ENCODE data around the gene ZNF710.

The ZNF710 gene

DNA sequence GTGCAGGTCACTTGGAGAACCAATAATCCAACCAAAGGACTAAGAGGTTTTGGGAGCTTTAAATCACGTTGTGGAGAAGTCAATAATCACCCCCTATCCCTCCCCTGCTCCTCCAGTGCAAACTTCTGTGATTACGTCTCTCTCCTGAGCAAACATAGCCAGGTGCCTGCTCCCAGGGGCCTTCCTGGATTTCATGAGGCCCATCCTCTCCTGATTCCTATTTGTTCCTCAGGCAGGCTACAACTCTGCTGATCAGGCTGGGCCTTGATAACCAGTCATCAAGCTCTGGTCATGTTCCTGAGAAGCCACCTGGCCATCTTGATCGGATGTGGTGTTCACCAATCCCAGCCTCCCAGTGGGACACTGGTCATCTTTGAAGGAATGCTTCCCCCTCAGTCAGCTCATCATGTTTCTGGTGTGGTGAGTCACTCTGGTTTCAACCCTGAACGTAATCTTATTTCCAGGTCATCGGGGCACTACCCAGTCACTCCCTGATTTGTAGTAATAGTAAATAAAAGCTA is 2.9 kb upstream of the ZNF710 start:
- DNase-seq, result no peak

DNA sequence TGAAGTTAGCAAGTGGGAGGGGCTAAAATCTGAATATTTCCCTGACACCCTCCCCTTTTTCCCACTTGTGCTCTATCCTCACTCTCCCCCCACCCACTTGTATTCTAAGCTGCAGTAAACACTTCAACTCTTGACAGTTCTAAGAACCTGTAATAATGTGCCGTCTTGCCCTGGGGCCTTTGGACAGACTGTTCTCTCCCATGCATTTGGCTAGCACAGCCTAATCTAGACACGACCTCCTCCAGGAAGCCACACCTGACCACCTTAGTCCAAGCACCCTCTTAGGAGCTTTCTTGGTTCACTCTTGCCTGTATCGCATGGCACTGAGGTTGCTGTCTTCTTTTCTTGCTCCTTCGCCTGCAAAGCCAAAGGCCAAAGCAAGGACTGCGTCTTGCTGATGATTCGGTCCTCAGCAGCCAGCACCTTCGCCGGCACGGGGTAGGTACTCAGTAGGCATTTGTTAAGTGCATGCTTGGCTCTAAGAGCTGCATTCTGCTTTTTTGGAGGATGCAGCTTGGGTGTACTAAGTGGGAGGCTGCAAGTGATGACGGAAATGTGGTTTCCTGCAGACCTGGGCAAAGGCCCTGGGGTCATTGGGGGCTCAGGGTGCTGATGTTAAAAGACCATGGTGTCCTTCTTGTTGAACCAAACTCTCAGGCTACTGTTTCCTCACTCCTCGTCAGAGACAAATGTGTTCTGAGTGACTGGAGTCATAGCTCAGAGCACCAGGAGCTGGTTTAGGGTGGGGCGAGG is 2.0 kb upstream of the ZNF710 start:
- DNase-seq, result no peak

DNA sequence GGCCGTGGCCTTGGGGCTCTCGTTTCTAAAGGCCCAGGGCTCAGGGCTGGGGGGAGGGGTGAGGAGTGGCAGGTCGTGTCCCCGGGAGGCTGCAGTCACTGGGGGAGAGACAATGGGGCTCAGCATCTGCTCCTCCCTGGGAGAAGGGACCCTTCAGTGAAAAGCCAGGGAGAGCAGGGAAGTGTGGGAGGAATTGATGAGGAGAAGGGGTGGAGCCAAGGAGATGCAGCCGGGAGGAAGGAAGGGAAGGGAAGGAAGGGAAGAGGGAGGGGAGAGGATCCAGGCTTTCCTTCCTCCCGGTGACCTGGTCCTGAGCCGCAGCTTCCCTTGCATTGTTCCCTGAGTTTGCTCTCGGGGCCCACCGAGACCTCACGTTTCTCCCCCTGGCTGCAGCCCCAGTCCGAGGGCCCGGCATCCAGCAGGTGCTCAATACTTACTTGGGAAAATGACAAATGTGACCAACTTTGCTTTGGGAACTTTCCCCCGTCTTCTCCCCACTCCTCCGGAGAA is 1.4 kb upstream of the ZNF710 start:
- no peak for DNase-seq

DNA sequence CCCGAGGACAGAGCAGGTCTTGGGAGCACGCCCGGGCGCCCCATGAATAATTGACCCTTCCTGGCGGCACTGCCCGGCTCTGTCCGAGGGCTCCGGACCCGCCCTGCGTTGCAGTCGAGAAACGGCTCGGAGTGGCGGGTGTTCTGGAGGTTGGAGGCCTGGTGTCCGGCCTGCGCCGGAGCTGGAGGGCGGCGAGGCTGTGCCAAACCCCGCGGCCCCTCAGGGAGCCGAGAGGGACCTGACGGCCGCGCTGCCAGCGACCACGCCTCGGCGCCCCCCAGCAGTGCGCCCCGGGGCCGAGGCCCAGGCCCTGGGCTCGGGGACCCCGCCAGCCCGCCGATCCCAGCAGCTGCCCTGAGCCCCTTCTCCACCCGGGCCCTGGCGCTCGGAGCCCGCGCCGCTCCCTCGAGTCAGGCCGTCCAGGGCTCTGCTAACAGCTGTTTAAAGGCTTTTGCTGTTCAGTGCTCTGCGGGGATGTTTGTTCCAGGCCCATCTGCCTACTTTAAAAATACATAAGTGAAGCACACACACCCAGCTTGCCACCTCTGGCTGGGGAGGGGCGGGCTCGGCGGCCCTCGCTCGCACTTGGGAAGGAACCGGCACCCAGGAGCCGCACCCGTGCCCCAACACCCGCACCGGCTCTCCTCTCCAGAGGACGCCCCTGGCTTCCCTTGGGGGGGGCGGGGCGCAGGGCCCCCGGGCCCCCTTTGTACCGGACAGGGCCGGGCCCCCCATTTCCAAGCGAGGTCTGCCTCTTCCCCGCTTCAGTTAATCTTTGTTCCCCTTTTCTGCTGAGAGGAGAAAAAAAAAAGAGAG is 730 bp upstream of the ZNF710 start:
- no peak for DNase-seq

DNA sequence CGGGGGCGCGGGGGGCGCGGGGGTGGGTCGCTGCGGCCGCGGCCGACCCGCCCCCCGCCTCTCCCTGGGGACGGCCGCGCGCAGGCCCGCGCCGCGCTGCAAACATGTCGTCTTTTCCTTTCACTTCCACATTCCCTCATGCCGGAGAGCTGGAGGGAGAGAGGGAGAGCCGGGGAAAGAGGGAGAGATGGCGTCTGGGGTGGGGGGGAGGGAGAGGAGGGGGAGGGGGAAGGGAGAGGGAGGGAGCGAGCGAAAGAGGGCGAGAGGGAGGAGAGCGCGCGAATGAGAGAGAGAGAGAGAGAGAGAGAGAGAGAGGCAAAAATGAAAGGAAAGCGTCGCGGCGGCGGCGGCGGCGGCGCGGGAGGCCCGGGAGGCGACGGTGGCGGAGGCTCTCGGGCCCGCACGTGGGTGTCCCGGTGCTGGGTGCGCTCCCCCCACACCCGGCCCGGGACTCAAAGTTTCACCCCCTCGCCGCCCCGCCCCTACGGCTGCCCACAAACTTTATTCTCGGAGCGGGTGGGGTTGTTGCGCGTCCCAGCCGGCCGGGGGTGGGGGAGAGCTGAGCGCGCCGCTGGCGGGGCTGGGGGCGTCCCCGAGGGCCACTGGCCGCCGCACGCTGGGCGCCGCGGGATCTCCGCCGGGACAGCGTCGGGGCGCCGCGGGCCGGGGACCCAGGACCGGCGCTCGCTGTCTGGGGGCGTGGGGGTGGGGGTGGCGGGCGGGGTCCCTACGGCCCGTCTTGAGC is 731 bp downstream of the ZNF710 start:
- peak; percentile 52 to 61 for DNase-seq

DNA sequence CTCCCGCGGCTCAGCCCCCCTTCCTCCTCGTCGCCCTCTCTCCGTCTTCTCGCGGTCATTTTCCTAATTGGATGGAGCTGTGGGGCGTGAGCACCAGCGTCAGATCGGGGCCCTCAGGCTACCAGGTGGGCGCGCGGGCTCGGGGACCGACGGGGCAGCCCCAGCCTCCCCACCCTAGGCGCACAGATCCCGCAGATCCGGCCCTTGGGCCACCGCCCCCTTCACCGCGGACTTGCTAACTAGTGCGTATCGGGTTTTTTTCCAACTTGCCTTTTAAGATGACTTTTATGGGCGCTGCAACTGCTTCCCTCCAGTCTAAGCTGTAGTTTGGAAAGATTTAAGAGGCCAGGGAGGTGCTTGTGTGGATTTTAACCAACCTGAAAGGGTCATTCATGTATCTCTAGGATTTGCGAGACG is 1.3 kb downstream of the ZNF710 start:
- no peak for DNase-seq

DNA sequence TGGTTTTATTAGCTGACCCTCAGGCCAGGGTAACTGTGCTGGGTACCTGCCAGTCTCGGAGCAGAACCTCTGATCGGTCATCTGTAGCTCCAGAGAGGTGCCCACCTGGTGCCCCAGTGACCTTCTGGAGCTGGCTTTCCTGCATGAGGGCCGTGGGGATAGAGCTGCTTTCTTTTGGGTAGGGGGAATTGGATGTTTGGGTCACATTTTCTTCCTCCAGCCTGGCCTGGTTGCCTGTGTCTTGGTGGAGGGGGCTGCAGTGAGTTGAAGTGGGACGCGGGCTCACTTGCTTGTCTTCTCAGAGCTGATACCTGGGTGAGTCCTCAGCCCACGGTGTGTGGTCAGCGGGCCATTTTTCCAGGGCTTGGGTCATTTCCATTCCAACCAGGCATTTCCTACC is 2.6 kb downstream of the ZNF710 start:
- DNase-seq, result no peak

DNA sequence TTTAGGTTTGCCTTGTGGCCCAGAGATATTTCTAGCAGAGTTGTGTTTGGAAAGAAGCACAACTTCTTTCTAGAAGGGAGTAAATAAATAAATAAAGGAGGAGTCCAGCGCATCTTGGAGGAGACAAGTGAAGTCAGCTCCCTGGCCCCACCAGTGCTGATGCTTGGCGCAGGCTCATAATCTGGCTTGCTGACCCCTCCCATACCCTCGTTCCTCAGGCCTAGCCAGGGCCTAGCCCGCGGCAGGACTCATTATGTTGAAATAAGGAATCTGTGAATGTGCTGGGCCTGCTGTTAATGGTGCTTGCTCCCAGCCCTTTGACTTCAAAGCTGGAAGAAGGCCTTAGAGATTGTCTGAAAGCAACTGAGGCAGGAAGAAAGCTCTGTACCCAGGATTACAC is 3.1 kb downstream of the ZNF710 start:
- DNase-seq, result no peak

DNA sequence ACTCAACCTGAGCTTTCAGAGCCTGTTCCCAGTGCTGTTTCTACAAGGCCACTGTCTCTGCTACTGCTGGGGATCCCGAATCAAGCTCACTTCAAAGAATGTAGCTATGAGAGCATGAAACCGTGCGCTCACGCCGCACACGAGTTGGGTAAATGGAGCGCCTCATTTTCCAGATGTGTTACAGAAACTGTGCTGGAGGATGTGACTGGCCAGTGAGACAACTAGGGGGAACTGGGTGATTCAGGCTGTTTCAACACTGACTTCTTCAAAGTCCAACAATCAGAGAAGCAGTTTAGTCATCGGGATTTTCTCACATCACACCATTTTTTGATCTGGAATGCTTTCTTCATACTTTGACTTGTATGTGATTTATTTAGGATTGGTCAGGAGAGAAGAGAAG is 3.5 kb downstream of the ZNF710 start:
- peak in 1 of 2 experiments; percentile 9 for DNase-seq

DNA sequence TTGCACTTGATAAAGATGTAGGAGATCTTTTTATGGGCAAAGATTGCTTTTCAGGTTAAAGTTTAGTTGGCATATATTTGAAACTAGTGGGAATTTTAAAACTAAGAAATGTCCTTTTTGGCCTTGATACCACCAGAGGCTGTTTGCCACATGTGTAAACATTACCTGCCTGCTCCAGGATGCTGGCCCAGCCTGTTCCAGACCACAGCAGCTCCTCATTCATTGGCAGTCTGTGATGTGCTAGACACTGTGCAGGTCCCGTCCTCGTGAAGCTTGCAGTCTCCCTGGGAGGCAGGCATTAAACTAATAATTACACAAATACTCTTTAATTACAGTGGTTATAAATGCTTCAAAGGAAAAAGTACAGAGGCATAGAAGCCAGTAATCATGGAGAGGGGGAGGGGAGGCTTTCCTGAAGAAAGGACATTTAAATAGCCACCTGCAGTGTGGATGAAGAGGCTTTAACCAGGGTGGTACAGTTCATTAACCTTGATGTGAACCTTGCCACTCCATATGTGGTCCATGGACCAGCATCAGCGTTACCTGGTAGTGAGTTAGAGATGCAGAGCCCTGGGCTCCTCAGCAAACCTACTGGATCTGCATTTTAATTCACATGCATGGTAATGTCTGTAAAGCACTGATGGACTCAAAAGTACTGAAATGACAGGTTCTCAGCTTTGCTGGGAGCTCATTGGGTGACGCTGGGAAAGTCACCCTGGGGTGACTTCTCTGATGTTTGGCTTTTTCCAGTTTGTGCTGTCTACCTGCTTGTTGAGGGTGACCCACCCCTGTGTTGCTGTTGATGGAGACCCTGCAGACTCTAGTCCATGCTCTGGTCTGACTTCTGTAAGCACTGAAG is 5.3 kb downstream of the ZNF710 start:
- DNase-seq, result no peak

DNA sequence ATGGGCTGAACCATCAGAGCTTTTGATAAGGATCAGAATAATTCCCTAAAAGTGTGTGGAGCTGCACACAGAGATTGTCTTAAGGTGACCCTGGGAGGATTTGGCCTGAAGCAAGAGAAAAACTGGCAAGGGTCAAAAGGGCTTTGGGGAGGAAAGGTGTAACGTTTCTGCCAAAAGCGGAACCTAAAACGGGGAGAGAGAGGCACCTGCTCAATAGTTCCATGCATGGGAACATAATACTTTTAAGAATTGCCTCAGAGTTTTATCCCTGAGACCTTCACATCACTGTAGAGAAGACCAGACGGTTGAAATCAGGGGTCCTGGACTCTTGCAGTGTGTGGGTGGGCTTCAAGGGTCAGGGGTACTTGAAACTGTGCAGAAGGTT is 5.9 kb downstream of the ZNF710 start:
- no peak for DNase-seq

DNA sequence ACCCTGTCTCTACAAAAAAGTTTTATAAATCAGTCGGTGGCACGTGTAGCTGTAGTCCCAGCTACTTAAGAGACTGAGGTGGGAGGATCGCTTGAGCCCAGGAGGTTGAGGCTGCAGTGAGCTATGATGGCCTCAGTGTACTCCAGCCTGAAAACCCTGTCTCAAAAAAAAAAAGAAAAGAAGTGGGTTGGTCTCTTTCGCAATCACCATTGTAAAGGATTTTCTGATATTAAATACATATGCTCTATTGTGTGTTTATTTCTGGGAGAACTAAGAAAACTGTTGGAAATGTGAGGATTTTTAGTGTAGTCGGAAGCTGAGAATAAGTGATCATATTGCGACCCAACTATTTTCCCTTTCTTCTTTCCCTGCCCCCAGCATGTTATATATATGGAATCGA is 7.5 kb downstream of the ZNF710 start:
- DNase-seq, result no peak

DNA sequence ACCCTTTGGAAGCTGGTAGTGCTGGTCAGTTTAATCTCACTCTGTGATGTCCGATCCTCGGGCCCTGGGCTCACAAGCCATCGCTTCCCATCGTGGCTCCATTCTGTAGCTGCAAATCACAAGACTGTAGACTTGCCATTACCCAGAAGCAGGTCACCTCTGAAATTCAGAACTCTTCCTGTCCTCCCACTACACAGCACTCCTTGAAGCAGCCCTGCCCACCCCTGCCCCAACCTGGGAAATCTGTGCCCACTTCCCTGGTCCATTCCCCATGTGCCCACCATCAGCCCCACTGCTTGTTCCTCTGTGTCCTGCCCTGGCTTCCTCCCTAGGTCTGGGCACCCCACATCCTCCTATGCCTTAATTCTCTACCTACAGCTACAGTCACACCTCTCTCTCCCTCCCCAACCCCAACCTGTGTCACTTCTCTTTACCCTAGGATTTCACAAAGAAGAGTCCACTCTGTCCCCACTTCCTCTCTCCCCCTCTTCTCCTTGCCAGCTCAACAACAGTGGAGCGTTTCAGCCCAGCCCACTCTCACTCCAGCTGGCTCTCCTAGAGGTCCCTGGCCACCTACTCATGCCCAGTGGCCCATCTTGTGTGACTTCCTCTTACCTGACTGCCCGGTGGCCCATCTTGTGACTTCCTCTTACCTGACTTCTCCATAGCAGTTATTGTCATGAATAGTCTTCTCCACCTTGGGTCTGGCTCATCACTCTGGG is 8.3 kb downstream of the ZNF710 start:
- no peak for DNase-seq

DNA sequence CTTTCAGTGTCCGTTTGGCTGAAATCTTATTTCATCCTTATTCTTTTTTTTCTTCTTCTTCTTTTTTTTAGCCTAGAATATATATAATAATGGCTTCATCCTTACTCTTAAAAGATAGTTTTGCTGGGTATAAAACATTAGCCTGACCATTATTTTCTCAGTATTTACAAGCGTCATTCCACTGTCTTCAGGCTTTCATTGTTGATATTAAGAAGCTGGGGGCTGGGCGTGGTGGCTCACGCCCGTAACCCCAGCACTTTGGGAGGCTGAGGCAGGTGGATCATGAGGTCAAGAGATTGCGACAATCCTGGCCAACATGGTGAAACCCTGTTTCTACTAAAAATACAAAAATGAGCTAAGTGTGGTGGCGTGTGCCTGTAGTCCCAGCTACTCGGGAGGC is 10.6 kb downstream of the ZNF710 start:
- no peak for DNase-seq

DNA sequence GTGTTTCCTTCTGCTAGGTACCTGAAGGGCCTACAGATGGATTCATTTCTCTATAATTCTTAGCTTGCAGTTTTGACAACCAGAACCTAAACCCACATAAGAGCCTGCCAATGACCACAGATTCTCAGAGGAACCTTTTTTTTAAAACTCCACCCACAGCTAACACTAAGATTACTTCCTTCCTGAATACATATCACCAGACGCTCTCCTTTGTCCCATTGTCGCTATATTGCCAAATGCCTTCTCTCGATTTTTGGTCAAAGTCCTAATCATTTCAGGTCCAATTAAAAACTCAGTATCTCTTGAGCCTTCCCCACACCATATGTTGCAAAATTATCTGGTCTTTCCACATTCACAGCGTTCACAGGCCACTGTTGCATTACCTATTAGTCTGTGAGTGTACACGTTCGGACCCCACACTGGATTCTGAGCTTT is 12.4 kb downstream of the ZNF710 start:
- DNase-seq, result no peak

DNA sequence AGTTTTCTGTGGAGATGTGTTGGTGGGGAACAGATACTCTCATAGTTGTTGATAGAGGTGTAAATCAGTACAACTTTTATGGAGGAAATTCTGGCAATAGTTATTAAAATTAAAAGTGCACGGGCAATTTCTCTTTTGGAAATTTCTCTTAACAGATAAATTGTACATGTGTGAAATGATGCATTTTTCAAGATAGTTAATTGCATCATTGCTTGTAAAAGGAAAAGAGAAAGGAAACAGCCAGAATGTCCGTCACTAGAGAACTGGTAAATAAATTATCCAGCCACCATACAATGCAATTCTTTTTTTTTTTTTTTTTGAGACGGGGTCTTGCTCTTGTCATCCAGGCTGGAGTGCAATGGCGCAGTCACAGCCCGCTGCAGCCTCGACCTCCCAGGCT is 14.2 kb downstream of the ZNF710 start:
- DNase-seq, result no peak

DNA sequence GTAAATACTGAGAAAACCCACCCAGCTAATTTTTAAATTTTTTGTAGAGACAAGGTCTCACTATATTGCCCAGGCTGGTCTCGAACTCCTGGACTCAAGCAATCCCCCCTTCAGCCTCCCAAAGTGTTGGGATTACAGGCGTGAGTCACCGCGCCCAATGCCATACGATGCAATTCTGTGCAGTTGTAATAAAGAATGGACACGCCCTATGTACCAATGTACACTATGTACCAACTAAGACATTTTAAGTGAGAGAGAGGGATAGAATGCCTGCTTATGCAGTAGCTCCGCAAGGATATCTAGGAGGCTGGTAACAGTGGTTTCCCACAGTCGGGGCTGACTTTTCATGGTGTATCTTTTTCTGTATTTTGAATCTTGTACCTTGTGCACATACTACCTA is 14.6 kb downstream of the ZNF710 start:
- DNase-seq, result no peak

DNA sequence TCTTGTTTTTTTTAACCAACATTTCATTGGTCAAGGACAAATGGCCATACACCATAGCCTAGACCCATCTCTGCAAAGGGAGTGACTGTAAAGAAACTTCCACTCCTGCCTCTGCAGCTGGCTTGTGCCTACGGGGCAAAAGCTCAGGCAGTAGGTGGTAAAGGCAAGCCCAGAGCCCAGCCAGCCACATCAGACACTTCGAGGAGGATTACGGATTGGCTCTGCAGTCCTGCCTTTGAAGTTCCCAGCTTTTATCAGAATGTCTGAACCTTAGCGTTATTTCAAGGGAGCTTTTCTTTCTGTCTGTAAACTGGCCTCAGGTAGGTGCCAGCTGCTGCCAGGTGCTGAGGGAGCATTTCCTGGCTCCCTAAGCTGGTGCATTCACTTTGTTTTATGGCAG is 15.6 kb downstream of the ZNF710 start:
- DNase-seq, result no peak

DNA sequence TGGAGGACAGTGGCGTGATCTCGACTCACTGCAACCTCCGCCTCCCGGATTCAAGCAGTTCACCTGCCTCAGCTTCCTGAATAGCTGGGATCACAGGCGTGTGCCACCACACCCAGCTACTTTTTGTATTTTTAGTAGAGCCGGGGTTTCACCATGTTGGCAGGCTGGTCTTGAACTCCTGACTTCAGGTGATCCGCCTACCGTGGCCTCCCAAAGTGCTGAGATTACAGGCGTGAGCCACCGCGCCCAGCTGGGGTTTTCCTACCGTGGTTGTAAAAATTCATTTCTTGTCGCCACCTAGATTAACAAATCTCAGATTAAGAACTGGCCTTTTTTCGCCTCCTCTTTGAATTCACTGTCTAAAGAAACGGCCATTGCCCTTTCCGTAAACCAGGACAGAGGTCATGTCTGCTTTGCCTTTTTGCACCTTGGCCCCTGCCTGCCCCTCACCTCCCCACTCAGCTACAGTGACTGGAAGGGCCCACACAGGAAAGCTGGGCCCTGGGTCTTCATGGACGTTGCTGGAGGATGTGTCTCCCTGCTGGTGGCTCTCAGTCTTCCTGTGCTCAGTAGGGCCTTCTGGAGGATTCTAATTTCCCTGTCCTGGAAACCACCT is 17.2 kb downstream of the ZNF710 start:
- DNase-seq, result no peak

DNA sequence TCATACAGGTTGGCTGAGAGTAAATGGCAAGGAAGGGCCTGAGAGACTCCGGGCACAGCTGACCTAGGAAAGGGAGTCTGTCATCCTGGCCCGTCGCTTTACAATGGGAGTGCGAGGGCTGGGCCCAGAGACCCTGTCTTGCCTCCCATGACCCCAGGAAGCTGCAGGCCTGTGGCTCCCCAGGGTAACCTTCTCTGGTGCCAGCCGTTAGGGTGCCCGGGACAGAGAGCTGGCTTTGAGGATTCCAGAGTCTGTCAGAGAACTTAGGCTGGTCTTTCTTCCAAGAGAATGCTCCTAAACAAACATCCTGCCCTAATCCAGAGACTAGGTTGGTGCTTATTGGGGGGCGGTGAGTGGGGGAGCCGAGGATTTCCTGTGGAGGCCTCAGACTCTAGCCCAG is 18.5 kb downstream of the ZNF710 start:
- DNase-seq, result no peak

Data from activated CD4-positive, alpha-beta T cell treated with anti-CD3 and anti-CD28 coated beads, Interleukin-2, amount 50 U/mL, for 4 hours (primary cell).